Left ventricle myocardium inferior (tissue), 1 donor: ENCODE data around the gene PLCB1. TPM values are rescaled to one million over a fixed set of nuclear protein-coding genes. Genes with fewer than 3 reads are reported as not detected.
A peak's percentile ranks its signal among the peaks of the same experiment; 100 is the strongest.

Source experiments
- DNase-seq: peaks from one replicate; pipeline ENCODE4 v3.0.0-alpha.2; 2020
- H3K27ac ChIP-seq: fragments of 200-600 bp; replicated peaks from 2 replicates; pipeline ENCODE4 v1.8.0; 2021
- H3K27me3 ChIP-seq: fragments of 200-600 bp; 2 replicates; pipeline ENCODE4 v1.8.0; 2021; ENCODE audit warnings: low read depth
- H3K36me3 ChIP-seq: fragments of 200-600 bp; 2 replicates; pipeline ENCODE4 v1.8.0; 2021
- H3K4me1 ChIP-seq: fragments of 200-600 bp; 2 replicates; pipeline ENCODE4 v1.8.0; 2021
- H3K4me3 ChIP-seq: fragments of 200-600 bp; 2 replicates; pipeline ENCODE4 v1.8.0; 2021; ENCODE audit warnings: mild to moderate bottlenecking, moderate library complexity
- H3K9me3 ChIP-seq: fragments of 200-600 bp; replicated peaks from 2 replicates; pipeline ENCODE4 v1.8.0; 2021
- CTCF ChIP-seq: fragments of 200-600 bp; IDR thresholded peaks from 2 replicates; pipeline ENCODE4 v1.8.0; 2021; ENCODE audit warnings: antibody characterized with exemption, mild to moderate bottlenecking, borderline replicate concordance
- intact Hi-C: fragments of 100-400 bp; cut with micrococcal nuclease; formaldehyde crosslinking; loops from one replicate; pipeline ENCODE4 v1.11.0; 2022
- total RNA-seq: library from RNA; stranded (reverse); fragmentation: NEBNext Ultra II Directional; extraction: Animal tissue kit (Norgen Biotek cat#: 25700); gene quantifications from one replicate; pipeline ENCODE4 v1.2.1, GENCODE V29; 2021
- donor health status: DM: no; HTN: yes; CAD: no; lungs with severe emphysema.

The PLCB1 gene
- total RNA-seq, 1 donor from 2014 or later: 6.0 TPM

- Histone ChIP-seq H3K27ac (no peak overlapping the region), H3K9me3 (no peaks in the 10 kb centered on the region), H3K4me1 (peaks cover 24% of the 10 kb centered on the region), H3K27me3 (no peaks in the 10 kb centered on the region), H3K4me3 (no peak overlapping the region), H3K36me3 (no peaks in the 10 kb centered on the region)
- TF ChIP-seq CTCF: no peak
- no peak for DNase-seq
- intact Hi-C loops: no loop called here
These were observed 492.6 kb downstream of the PLCB1 start for GRCh38 chr20:8624616-8625015.

GRCh38 chr20:8627340-8628004 is 495.4 kb downstream of the PLCB1 start:
- intact Hi-C loops: no loop called here
- no peak for TF ChIP-seq CTCF
- Histone ChIP-seq H3K27me3 (no peaks in the 10 kb centered on the region), H3K9me3 (no peaks in the 10 kb centered on the region), H3K4me3 (peak overlapping the region; percentile 42), H3K4me1 (peaks cover 23% of the 10 kb centered on the region), H3K27ac (peak overlapping the region; percentile 78), H3K36me3 (no peaks in the 10 kb centered on the region)
- DNase-seq: no peak

GRCh38 chr20:8631271-8631670 is 499.2 kb downstream of the PLCB1 start:
- Histone ChIP-seq H3K36me3 (no peaks in the 10 kb centered on the region), H3K27ac (no peak overlapping the region), H3K4me3 (no peak overlapping the region), H3K27me3 (no peaks in the 10 kb centered on the region), H3K4me1 (peaks cover 16% of the 10 kb centered on the region), H3K9me3 (no peaks in the 10 kb centered on the region)
- intact Hi-C loops: no loop called here
- no peak for DNase-seq
- no peak for TF ChIP-seq CTCF

DNA sequence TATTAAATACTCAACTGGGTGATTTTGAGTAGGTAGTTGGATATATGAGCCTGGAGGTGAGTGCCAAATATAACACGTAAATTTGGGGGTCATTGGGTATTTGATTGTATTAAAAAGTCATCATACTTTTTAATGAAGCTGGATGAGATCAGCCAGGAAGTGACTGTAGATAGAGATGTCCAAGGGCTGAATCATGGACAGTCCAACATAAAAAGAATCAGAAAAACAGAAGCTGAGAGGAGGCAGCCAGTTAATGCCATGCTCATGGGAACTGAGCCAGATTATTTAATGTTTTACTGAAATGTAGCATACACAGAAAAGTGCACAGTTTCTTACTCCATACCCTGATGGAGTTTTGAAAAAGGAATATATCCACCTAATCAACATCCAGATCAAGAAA is 501.3 kb downstream of the PLCB1 start:
- Histone ChIP-seq H3K27me3 (no peaks in the 10 kb centered on the region), H3K9me3 (no peaks in the 10 kb centered on the region), H3K27ac (no peak overlapping the region), H3K4me1 (peaks cover 2% of the 10 kb centered on the region), H3K4me3 (no peak overlapping the region), H3K36me3 (no peaks in the 10 kb centered on the region)
- no peak for DNase-seq
- intact Hi-C loops: no loop called here
- TF ChIP-seq CTCF: no peak

- no peak for DNase-seq
- no peaks in the 10 kb centered on the region for H3K27me3 ChIP-seq
- no peaks in the 10 kb centered on the region for H3K4me1 ChIP-seq
- no peak for TF ChIP-seq CTCF
- no peaks in the 10 kb centered on the region for H3K9me3 ChIP-seq
- H3K4me3 ChIP-seq: no peak overlapping the region
- H3K36me3 ChIP-seq: no peaks in the 10 kb centered on the region
- intact Hi-C loops: no loop called here
- H3K27ac ChIP-seq: no peak overlapping the region
These were observed 503.0 kb downstream of the PLCB1 start for GRCh38 chr20:8635048-8635572.
